ENCODE data around the gene HAS3. TPM values are rescaled to one million over a fixed set of nuclear protein-coding genes. Genes with fewer than 3 reads are reported as not detected.
A peak's percentile ranks its signal among the peaks of the same experiment; 100 is the strongest.

HAS3 gene
- total RNA-seq, 1 experiment from 2014 or later, result 6.9 TPM

DNA sequence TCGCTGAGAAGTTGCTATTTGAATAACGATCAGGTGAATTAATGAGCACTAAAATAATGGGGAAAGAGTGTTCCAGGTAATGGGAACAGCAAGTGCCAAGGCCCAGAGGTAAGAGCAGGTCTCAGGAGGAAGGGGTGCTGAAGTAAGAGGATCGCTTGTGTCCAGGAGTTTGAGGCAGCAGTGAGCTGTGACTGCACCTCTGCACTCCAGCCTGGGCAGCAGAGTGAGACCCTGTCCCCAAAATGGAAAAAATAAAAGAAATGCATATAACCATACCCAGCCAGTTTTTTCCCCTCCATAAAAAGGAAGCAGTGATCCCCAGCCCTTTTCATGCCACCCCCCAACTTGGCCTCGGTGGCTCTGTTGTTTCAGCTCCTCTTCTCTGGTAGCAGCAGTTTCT, 16.8 kb upstream of the HAS3 start:
- no TSS peak for BruUV-seq (replicated peaks)
- intact Hi-C loops (cut with micrococcal nuclease; ENCODE audit: unreplicated experiment) (no loop called here), in situ Hi-C loops (cut with HindIII; ENCODE audit: low pct_unique_long_range_greater_than_20kb, low sequenced_read_pairs) (no loop called here)
- H3K36me3 ChIP-seq (ENCODE audit: control insufficient read depth, insufficient read depth, low read length), result no peaks in the 10 kb centered on the region
- no peak overlapping the region for H3K4me3 ChIP-seq (ENCODE audit: low read depth in 2 of 2, low read length in 2 of 2)
- peaks cover 13% of the 10 kb centered on the region; the same call in 1 of the 2 replicates for H3K4me1 ChIP-seq (ENCODE audit: control insufficient read depth, insufficient read depth, low read length)
- CTCF ChIA-PET, result no interaction called here
- no peak overlapping the region for H3K27ac ChIP-seq (ENCODE audit: low read length)
- no peak for DNase-seq (ENCODE audit: low read depth, low spot score)
- TF ChIP-seq TCF7L2 (IDR thresholded peaks at IDR 0.05; ENCODE audit: low read depth, low read length) (no peak), CTCF (IDR thresholded peaks at IDR 0.05) (no peak), REST (IDR thresholded peaks at IDR 0.05; ENCODE audit: insufficient read depth in 1 of 2, low read depth in 2 of 2, low read length in 1 of 2) (no peak), POLR2AphosphoS5 (IDR thresholded peaks at IDR 0.05; ENCODE audit: low read depth, low read length) (no peak), SIN3A (IDR thresholded peaks at IDR 0.05; ENCODE audit: borderline replicate concordance, insufficient read depth, low read depth, low read length) (no peak)
- POLR2A ChIA-PET, result no interaction called here
- no peaks in the 10 kb centered on the region for H3K9me3 ChIP-seq (ENCODE audit: control insufficient read depth, insufficient read depth, low read depth, low read length)
- no peaks in the 10 kb centered on the region for H3K27me3 ChIP-seq (ENCODE audit: control insufficient read depth, insufficient read depth, low read length)
- ATAC-seq, result no peak

DNA sequence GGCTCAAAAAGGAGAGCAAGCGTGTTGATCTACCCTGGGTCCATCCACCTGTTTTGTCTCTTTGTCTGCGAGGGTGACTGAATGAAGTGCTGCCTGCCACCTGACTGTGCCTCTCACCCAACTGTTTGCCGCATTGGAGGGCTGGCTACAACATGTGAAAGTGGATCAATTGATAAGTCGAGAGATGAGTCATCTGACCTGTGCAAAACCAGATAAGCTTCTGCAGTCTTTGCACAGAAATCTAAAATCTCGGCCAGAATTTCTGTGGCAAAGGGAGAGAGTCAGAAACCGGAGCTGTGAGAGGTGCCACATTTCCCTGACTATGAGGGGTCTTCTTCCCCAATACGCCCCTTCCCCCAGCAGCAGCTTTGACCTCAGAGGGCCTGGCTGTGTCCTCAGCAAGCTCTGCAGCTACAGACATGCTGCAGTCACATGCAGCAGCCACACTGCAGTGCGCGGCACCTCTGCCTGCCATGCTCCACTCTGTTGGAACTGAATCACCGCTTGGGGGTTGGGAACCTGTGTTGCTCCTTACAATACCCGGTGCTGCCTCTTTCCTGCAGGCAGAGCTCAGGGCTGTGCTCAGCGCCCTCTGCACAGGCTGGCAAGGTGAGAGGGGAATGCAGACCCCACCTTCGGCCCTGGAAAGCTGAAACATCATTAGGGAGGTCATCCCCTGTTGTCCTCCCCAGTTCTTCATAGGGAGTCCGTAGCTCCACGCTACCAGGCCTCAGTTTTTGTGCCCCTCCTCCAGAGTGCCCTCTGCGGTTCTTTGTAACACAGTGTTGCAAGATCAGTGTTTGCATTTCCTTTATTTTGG, 16.2 kb upstream of the HAS3 start:
- in situ Hi-C loops (cut with HindIII; ENCODE audit: low pct_unique_long_range_greater_than_20kb, low sequenced_read_pairs), result no loop called here
- H3K27ac ChIP-seq (ENCODE audit: low read length), result no peak overlapping the region
- ChIA-PET CTCF (no interaction called here), POLR2A (no interaction called here)
- no peaks in the 10 kb centered on the region for H3K36me3 ChIP-seq (ENCODE audit: control insufficient read depth, insufficient read depth, low read length)
- DNase-seq (ENCODE audit: low read depth, low spot score) (no peak), ATAC-seq (peak; percentile 90)
- peaks cover 13% of the 10 kb centered on the region; the same call in 1 of the 2 replicates for H3K4me1 ChIP-seq (ENCODE audit: control insufficient read depth, insufficient read depth, low read length)
- H3K27me3 ChIP-seq (ENCODE audit: control insufficient read depth, insufficient read depth, low read length), result no peaks in the 10 kb centered on the region
- intact Hi-C loops (cut with micrococcal nuclease; ENCODE audit: unreplicated experiment), result no loop called here
- no peak overlapping the region for H3K4me3 ChIP-seq (ENCODE audit: low read depth in 2 of 2, low read length in 2 of 2)
- TF ChIP-seq TCF7L2 (IDR thresholded peaks at IDR 0.05; ENCODE audit: low read depth, low read length) (no peak), REST (IDR thresholded peaks at IDR 0.05; ENCODE audit: insufficient read depth in 1 of 2, low read depth in 2 of 2, low read length in 1 of 2) (no peak), POLR2AphosphoS5 (IDR thresholded peaks at IDR 0.05; ENCODE audit: low read depth, low read length) (no peak), SIN3A (IDR thresholded peaks at IDR 0.05; ENCODE audit: borderline replicate concordance, insufficient read depth, low read depth, low read length) (no peak), CTCF (IDR thresholded peaks at IDR 0.05) (no peak)
- H3K9me3 ChIP-seq (ENCODE audit: control insufficient read depth, insufficient read depth, low read depth, low read length), result no peaks in the 10 kb centered on the region
- BruUV-seq (replicated peaks), result no TSS peak
